Astrocyte (in vitro differentiated cells and primary cell): ENCODE results near the gene SNPH. TPM values are rescaled to one million over a fixed set of nuclear protein-coding genes. Genes with fewer than 3 reads are reported as not detected.

Experiments used
- total RNA-seq: library from RNA; stranded (reverse); gene quantifications from 2 replicates; pipeline ENCODE4 v1.2.1, GENCODE V29; 2021

SNPH gene
- total RNA-seq, 1 donor from 2014 or later = 7.9 TPM

Other genes with a start within 250 kb of the SNPH start
- 133 and 139 TPM in 2 replicates for gene PSMF1, start 147.7 kb upstream of the SNPH start, total RNA-seq
- 2.1 and 2.4 TPM in 2 replicates for gene TMEM74B, start 81.3 kb upstream of the SNPH start, total RNA-seq
- not detected in 2 replicates for gene C20orf202, start 62.8 kb upstream of the SNPH start, total RNA-seq
- 0.34 TPM in 1 of 2 replicates, not detected in the other for gene RAD21L1, start 40.2 kb upstream of the SNPH start, total RNA-seq
- 4.6 and 4.8 TPM in 2 replicates for gene SDCBP2, start 62.8 kb downstream of the SNPH start, total RNA-seq
- gene FKBP1A, start 126.8 kb downstream of the SNPH start, total RNA-seq = 360 and 379 TPM in 2 replicates
- 78.3 and 96.0 TPM in 2 replicates for gene NSFL1C, start 200.6 kb downstream of the SNPH start, total RNA-seq
- gene SIRPB2, start 225.1 kb downstream of the SNPH start, total RNA-seq = not detected in 2 replicates